ENCODE data around the gene KRTAP9-7.

GRCh38 chr17:41231731-41232130 lies 43.8 kb upstream of the KRTAP9-7 start:
- TF ChIP-seq REST (IDR thresholded peaks at IDR 0.05; ENCODE audit: borderline replicate concordance), result no peak
- no peak for TF ChIP-seq EZH2 (IDR thresholded peaks at IDR 0.05; ENCODE audit: borderline replicate concordance, insufficient read depth, low read length, poor library complexity, severe bottlenecking)
- no peak for TF ChIP-seq CTCF (IDR thresholded peaks at IDR 0.05; ENCODE audit: poor library complexity, severe bottlenecking)
